Hindlimb muscle (tissue), 1 donor: ENCODE data around the gene KRT6B. TPM values are rescaled to one million over a fixed set of nuclear protein-coding genes. Genes with fewer than 3 reads are reported as not detected.
"Not testable (repeated sequence)": the region's sequence is repeated elsewhere in the genome, so short reads cannot be mapped to it uniquely, and the experiment has no call there.

Experiments
- DNase-seq: peaks from one replicate; pipeline ENCODE4 v3.0.0-alpha.2; 2013
- polyA plus RNA-seq: library from polyadenylated mRNA; unstranded; fragments of 120-200 nt; gene quantifications from one replicate; pipeline ENCODE4 v1.2.1, GENCODE V29; 2013; ENCODE audit not compliant: insufficient read length

The KRT6B gene
- polyA plus RNA-seq, 1 donor: 0.25 TPM

GRCh38 chr12:52411815-52412214, 40.1 kb downstream of the KRT6B start:
- DNase-seq: no peak

- DNase-seq: not testable (repeated sequence)
Observed at GRCh38 chr12:52410589-52411248, 41.2 kb downstream of the KRT6B start.

- DNase-seq: no peak
Observed at GRCh38 chr12:52407918-52408317, 44.0 kb downstream of the KRT6B start.

- DNase-seq: no peak
Observed at GRCh38 chr12:52405922-52406385, 46.0 kb downstream of the KRT6B start, which contains the start of gene KRT82. Gene KRT82, minus strand, starts transcription at chr12:52406335. Its CDS starts 58 bp downstream, at chr12:52406277.

- DNase-seq: no peak
Observed at GRCh38 chr12:52404951-52405350, 47.0 kb downstream of the KRT6B start.

- DNase-seq: no peak
Observed at GRCh38 chr12:52403561-52403960, 48.4 kb downstream of the KRT6B start.

GRCh38 chr12:52402873-52403540, 48.9 kb downstream of the KRT6B start:
- no peak for DNase-seq

- no peak for DNase-seq
Observed at GRCh38 chr12:52402377-52402776, 49.6 kb downstream of the KRT6B start.

- DNase-seq: no peak
Observed at GRCh38 chr12:52401926-52402325, 50.0 kb downstream of the KRT6B start.

- DNase-seq: no peak
Observed at GRCh38 chr12:52401526-52401925, 50.4 kb downstream of the KRT6B start.

GRCh38 chr12:52400906-52401305, 51.0 kb downstream of the KRT6B start:
- no peak for DNase-seq

- no peak for DNase-seq
Observed at GRCh38 chr12:52399756-52400155, 52.2 kb downstream of the KRT6B start.

GRCh38 chr12:52398176-52398575, 53.8 kb downstream of the KRT6B start:
- no peak for DNase-seq

GRCh38 chr12:52396656-52397055, 55.3 kb downstream of the KRT6B start:
- no peak for DNase-seq

Other genes starting within 250 kb of the KRT6B start
- 1.9 TPM for gene KRT7, start 218.9 kb downstream of the KRT6B start, polyA plus RNA-seq
- 0.19 TPM for gene KRT86, start 177.5 kb downstream of the KRT6B start, polyA plus RNA-seq
- gene KRT81, start 160.6 kb downstream of the KRT6B start, polyA plus RNA-seq: 0.14 TPM
- not detected for gene KRT83, start 130.7 kb downstream of the KRT6B start, polyA plus RNA-seq
- gene KRT85, start 84.7 kb downstream of the KRT6B start, polyA plus RNA-seq: not detected
- gene KRT84, start 66.5 kb downstream of the KRT6B start, polyA plus RNA-seq: not detected
- gene KRT82, start 45.8 kb downstream of the KRT6B start, polyA plus RNA-seq: not detected
- gene KRT75, start 17.8 kb downstream of the KRT6B start, polyA plus RNA-seq: not detected
- gene KRT6C, start 21.7 kb upstream of the KRT6B start, polyA plus RNA-seq: not detected
- 1.3 TPM for gene KRT6A, start 41.1 kb upstream of the KRT6B start, polyA plus RNA-seq
- 12.2 TPM for gene KRT5, start 68.2 kb upstream of the KRT6B start, polyA plus RNA-seq
- gene KRT71, start 101.0 kb upstream of the KRT6B start, polyA plus RNA-seq: not detected
- not detected for gene KRT74, start 121.7 kb upstream of the KRT6B start, polyA plus RNA-seq
- not detected for gene KRT72, start 149.3 kb upstream of the KRT6B start, polyA plus RNA-seq
- not detected for gene KRT73, start 166.4 kb upstream of the KRT6B start, polyA plus RNA-seq
- 0.08 TPM for gene KRT2, start 200.1 kb upstream of the KRT6B start, polyA plus RNA-seq
- 20.8 TPM for gene KRT1, start 228.3 kb upstream of the KRT6B start, polyA plus RNA-seq